DND-41 (cell line): ENCODE results near the gene CASKIN2.

Experiments used
- EZH2 ChIP-seq: IDR thresholded peaks from 3 replicates; pipeline ENCODE4 v1.6.1; 2012; ENCODE audit warnings: borderline replicate concordance, low read depth, mild to moderate bottlenecking, moderate library complexity, low read length, inconsistent platforms; ENCODE audit not compliant: severe bottlenecking
- TF ChIP-seq, protein P1 (sequence below): IDR thresholded peaks from 2 replicates; pipeline ENCODE4 v1.5.1; 2012; ENCODE audit warnings: borderline replicate concordance, low read length, moderate library complexity, mild to moderate bottlenecking; ENCODE audit not compliant: poor library complexity, severe bottlenecking; ENCODE audit errors: extremely low read depth

DNA sequence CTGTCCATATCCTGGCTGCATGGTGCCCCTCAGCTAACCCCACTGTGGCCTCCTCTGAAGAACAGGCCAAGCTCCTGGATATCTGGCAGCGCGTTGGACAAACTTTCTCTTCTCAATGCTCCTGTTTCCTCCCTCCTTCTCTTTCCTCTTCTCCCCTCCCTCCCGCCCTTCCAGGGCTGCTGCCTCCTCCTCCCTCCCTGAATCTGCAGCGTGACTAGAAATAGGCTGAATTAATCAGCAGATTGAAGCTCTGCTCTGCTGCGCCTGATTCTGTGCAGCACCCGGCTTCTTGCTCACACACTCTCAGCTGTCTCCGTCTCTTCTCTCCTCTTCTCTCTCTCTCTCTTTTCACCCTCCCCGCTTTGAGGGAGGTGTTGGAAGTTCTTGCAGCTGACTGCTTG lies 39.1 kb downstream of the CASKIN2 start:
- TF ChIP-seq, protein P1, sequence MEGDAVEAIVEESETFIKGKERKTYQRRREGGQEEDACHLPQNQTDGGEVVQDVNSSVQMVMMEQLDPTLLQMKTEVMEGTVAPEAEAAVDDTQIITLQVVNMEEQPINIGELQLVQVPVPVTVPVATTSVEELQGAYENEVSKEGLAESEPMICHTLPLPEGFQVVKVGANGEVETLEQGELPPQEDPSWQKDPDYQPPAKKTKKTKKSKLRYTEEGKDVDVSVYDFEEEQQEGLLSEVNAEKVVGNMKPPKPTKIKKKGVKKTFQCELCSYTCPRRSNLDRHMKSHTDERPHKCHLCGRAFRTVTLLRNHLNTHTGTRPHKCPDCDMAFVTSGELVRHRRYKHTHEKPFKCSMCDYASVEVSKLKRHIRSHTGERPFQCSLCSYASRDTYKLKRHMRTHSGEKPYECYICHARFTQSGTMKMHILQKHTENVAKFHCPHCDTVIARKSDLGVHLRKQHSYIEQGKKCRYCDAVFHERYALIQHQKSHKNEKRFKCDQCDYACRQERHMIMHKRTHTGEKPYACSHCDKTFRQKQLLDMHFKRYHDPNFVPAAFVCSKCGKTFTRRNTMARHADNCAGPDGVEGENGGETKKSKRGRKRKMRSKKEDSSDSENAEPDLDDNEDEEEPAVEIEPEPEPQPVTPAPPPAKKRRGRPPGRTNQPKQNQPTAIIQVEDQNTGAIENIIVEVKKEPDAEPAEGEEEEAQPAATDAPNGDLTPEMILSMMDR = no peak
- TF ChIP-seq EZH2 = no peak
